ENCODE data around the gene CPNE1. TPM values are rescaled to one million over a fixed set of nuclear protein-coding genes. Genes with fewer than 3 reads are reported as not detected.
"Not testable (repeated sequence)": the region's sequence is repeated elsewhere in the genome, so short reads cannot be mapped to it uniquely, and the experiment has no call there.

Gene CPNE1
- 73.1 and 119 TPM in 2 replicates for total RNA-seq

DNA sequence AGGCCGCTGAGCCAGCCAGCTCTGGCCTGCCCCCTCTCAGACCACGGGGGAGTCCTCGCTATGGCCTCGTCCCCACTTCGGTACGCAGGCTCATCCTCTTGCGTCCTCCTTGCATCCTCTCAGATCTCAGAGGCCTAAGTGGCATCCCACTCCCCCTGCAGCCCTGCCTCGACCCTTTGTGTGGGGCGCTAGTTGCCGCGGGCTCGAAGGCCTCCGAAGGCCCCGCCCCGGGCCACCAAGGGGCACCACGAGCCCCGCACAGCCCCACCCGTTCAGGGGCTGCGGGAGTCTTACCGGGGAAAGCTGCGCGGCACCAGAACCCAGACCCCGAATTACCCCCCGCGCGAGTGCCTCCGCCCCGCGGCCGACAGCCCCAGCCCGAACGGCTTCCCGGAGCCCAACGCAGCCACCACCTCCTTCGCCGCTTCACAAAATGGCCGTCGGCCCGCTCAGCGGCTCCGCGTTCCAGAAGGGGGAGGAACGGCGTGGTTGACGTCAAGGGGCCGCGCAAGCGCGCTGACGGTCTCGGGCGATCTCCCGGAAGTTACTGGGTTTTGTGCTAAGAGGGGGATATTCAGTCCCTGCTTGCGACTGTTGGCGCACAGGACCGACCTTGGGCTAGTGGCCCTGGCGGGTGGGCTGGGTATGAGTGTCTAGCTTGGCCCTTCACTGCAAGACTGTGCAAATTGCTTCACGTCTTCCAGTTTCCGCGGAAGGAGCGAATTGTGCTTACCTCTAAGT lies at the start of gene CPNE1, which contains the start of gene RBM12:
CPNE1 (minus strand) TSS at position 435 of the 741 bp plus-strand sequence. CDS start 31,977 bp downstream, outside the sequence.
RBM12 (minus strand) TSS at position 435 of the 741 bp plus-strand sequence. CDS start 9,578 bp downstream, outside the sequence.
- peak; percentile 84 for DNase-seq (ENCODE audit: low read depth)

DNA sequence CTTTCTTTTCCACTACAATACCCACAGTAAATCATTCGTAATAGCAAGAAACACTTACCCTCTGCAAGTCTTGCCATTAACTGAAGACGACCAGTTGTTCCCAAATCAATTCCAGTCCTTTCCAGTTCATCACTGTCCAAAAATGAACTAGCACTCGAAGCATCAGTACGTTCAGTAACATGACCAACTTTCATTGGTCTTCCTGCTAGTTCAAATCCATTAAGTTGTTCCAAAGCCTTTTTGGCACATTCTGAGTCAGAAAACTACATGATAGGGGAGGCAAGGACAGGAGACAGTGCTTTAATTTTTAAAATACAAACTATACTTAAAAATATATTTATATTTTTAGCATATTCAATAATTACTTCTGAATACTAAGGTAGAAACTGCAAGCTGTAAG lies 49.4 kb upstream of the CPNE1 start:
- no peak for DNase-seq (ENCODE audit: low read depth)

DNA sequence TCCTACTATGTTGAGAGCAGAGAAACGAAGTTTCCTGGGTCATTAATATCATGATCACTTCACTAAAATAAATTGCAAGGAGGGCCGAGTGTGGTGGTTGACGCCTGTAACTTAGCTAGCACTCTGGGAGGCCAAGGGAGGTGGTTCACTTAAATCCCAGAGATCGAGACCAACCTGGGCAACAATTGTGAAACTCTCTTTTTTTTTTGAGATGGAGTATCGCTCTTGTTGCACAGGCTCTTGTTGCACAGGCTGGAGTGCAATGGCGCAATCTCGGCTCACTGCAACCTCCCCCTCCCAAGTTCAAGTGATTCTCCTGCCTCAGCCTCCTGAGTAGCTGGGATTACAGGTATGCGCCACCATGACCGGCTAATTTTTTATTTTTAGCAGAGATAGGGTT lies 48.4 kb upstream of the CPNE1 start:
- DNase-seq (ENCODE audit: low read depth) = not testable (repeated sequence)

DNA sequence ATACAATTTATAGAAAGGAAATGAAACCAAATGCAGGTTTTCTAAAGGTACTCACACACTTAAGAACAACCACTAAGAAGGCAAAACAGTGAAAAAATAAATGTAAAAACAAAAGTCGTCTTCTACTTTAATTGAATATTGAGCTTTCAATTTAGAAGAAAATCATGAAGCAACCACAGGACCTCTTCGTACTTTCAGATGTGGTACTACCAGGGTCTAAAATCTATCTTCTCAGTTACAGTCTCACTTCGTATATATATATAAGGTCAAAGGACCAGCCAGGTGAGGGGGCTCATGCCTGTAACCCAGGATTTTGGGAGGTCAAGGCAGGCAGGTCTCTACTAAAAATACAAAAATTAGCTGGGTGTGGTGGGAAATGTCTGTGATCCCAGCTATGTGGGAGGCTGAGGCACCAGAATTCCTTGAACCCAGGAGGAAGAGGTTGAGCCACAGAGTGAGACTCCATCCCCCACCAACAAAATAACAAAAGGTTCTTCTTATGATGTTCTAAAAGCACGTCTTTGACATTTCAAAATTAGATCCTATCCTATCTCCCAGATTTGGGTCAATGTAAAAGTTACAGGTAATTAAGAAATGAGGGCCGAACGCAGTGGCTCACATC lies 47.0 kb upstream of the CPNE1 start:
- no peak for DNase-seq (ENCODE audit: low read depth)

DNA sequence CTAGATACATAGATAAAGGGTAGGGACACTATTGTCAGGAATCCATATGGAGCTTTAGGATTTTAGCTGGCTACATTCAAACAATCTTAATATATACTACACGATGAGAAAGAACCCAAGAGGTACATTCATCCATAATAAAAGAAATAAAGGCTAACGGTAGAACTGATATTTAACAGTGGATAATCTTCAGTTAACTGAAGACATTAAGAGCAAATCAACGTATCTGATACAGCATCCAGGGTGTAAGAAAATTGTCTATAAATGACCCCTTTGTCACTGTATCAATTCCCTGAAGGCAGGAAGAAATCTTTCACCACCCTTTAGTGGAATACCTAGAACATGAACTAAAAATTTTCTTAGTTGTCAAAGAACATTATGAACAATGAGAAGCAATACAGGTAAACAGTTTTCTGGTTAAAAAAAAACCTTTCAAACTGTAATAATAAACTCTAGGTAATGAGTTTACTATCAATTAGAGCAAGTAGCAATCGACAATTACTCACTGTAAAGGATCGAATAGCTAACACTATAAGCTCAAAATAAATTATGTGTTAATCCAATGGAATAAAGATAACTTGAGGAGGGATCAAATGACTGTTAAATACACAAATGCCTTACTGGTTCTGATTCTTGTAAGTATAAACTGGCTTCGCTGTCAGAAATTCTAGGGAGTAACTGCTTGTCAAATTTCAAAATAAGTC lies 46.3 kb upstream of the CPNE1 start:
- no peak for DNase-seq (ENCODE audit: low read depth)

DNA sequence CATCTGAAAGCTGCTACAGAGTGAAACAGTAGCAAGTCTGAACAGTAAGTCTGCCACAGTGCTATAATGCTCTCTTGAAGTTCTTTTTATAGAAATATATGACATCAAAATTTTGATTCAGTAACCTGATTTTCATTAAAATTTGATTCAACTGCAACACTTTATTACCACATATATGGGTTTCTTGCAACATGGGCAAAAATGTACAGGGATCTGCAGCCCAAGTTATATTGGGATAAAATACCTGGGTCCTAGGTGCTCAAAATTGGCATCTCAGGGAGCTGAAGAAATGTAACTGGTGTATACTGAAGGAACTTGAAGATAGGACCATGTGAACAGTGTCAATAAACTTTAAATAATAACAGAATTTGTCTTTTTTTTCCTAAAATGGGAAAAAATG lies 45.3 kb upstream of the CPNE1 start:
- no peak for DNase-seq (ENCODE audit: low read depth)

DNA sequence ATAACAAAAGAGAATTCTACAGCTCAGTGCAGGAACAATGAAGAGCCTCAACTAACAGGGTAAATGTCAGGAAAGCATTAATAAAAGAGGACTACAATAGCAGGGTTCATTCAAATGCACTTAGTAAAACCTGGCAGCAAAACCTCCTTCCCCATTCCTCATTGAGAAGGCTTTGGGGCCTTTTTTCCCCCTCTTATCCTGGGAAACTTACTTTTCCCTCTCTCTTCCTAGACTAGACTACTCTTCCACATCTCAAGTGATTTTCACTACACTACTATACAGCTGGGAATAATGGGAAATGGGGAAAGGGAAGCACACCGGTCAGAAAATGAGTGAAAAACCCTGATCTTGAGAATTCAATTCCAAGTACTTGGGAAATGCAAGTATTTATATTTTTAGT lies 44.6 kb upstream of the CPNE1 start:
- DNase-seq (ENCODE audit: low read depth) = no peak

DNA sequence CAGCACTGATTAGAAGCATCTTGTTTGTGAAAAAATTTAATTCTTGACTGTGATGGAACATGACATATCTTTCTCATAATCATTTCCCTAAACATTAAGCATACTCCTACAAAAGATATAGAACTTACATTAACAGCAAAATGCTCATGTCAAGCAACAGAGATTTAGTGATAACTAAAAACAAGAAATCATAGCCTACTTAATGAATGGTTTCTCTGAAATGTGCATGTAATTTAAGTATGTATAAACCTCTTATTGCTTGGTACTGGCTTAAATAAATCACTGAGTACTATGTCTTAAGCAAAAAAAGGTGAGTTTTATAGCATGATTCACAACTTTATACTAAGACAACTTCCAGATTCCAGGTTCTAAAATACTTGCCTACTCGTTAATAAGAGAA lies 43.8 kb upstream of the CPNE1 start:
- DNase-seq (ENCODE audit: low read depth) = no peak

DNA sequence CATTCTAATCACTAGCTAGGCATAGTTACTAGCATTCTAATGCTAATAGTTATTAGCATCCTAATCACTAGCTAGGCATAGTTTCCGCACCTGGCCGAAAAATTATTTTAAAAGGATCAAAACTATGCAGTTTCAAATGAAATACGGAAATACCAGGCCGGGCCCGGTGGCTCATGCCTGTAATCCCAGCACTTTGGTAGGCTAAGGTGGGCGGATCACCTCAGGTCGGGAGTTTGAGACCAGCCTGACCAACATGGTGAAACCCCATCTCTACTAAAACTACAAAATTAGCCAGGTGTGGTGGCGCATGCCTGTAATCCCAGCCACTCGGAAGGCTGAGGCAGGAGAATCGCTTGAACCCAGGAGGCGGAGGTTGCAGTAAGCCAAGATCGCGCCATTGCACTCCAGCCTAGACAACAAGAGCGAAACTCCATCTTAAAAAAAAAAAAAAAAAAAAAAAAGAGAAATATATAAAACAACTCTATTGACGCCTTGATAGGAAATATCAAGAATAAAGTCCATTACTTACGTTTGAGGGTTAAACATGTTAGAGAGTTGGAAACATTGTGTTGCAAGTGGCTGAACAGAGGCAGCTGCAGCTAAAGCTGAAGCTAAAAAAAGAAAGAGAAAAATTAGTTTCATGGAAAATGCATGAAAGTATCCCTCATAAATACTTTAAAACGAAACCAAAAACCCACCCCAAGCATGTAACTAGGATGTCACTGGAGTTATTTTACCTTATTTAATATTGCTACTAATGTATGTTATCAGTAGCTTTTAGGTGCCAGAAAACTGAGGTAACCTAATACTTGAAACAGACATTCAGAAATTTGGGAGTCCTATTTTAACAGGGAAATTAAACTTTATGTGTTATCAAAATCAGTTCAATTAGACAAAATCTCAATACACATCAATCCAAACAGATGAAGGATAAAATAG lies 42.2 kb upstream of the CPNE1 start:
- not testable (repeated sequence) for DNase-seq (ENCODE audit: low read depth)

DNA sequence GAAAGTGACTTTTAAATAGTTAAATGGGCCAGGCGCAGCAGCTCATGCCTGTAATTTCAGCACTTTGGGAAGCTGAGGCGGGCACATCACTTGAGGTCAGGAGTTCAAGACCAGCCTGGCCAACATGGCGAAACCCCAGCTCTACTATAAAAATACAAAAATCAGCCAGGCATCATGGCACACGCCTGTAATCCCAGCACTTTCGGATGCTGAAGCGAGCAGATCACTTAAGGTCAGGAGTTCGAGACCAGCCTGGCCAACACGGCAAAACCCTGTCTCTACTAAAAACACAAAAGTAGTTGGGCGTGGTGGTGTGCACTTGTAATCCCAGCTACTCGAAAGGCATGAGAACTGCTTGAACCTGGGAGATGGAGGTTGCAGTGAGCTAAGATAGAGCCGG lies 41.2 kb upstream of the CPNE1 start:
- DNase-seq (ENCODE audit: low read depth) = not testable (repeated sequence)

DNA sequence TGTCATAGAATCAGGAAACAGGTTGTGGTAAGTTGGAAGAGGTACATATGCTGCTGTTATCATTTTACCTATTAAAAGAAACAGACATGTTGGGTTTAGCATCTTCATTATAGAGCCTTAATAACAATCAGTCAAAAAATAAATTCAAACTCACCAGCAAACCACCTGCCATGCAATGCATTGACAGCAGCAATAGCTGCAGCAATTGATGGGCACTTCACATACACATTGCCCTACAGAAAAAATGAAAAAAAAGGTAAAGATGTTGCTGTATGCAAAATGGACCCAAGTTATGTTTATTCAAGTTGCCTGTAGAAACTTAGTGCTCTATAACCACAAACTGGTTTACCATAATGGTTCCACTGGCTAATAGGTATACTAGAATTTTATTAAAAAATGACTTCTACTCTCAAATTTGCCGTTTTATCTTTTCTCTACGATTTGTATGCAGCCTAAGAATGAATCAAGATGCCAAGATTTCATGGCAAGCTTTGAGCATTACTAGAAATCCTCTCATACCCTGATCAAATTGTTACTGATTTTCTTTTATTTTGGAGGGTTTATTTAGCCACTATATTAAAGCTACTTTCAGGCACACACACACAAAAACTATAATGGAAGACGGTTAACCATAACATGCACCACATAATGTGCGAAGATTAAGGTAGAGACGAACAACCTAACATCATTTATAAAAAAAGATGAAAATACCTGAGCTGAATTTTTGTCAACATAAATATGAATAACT lies 40.0 kb upstream of the CPNE1 start:
- no peak for DNase-seq (ENCODE audit: low read depth)

DNA sequence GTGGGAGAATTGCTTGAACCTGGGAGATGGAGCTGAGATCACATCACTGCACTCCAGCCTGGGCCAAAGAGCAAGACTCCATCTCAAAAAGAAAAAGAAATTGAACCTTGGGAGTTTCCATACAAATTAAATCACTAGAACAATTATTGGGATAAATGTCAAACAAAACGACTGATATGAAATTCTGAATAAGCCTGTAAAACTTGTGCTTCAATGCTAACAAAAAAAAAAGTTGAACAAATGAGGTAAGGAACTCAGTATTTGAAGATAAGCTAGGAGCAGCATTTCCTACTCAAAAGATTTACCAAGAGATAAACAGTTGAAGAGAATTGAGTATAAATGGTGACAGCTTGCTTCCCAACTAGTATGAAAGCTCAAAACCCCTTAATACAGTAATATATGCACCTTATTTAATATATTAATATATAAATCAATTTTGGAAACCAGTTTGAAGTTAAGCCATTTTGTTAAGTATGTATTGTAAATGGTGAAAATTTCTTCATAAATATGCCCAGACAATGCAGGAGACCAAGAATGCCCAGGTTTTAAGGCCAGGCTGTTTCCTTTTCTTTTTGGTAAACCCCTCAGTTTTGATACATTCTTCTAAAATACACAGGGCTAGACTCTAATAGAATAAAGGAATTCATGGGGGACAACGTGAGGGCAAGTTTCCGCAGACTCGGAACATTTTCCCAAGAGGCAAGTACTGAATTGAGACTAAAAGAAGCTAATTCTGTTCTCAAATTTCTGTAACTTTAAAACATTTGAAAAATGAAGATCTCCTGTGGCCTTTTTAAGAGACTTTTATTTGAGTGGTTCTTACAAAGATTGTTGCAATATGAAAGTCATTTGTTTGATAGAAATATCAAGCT lies 38.4 kb upstream of the CPNE1 start:
- no peak for DNase-seq (ENCODE audit: low read depth)

DNA sequence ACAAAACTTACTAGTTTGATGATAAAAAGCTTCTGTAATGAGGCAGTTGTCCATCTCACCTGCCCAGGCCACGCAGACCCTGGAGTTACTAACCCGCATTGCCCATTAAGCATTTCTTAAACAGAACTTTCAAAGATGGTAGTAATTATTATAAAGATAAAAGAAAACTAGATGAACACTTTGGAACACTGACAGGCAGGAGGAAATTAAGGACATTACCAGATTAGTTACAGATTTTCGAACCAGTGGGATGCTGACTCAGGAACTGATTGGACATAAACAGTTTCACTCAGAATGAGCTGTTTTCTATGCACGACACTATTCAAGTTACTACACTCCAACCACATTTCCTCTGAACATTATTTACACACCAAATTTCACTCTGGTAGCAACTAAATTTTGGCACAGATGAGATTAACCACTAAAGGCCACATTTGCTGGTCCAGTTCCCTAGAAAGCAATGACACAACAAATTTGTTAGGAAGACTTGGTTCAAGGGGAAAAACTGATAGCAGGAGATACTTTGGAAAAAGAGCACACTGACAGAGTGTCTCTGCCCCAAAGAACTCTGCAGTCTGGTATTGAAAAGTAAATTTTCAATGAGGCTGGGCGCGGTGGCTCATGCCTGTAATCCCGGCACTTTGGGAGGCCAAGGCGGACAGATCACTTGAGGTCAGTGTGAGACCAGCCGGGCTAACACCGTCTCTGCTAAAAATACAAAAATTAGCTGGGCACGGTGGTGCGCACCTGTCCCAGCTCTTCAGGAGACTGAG lies 37.5 kb upstream of the CPNE1 start:
- DNase-seq (ENCODE audit: low read depth) = no peak

DNA sequence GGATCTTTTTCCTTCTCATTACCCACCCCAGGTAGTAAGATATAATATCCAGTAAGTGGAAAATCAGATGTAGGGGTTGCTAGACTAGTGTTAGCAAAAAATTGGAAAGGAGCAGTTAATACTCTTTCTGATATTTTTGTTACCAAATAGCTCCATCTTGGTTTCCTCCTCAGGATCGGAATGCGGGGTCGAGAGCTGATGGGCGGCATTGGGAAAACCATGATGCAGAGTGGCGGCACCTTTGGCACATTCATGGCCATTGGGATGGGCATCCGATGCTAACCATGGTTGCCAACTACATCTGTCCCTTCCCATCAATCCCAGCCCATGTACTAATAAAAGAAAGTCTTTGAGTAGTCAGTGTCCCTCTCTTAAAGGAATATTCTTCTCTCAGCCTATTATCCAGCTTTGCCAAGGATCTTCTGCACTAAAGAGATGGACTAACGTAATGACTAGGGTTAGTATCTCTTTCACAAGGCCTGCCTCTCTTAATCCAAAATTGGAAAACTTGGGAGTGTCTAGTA lies 36.0 kb upstream of the CPNE1 start:
- no peak for DNase-seq (ENCODE audit: low read depth)

DNA sequence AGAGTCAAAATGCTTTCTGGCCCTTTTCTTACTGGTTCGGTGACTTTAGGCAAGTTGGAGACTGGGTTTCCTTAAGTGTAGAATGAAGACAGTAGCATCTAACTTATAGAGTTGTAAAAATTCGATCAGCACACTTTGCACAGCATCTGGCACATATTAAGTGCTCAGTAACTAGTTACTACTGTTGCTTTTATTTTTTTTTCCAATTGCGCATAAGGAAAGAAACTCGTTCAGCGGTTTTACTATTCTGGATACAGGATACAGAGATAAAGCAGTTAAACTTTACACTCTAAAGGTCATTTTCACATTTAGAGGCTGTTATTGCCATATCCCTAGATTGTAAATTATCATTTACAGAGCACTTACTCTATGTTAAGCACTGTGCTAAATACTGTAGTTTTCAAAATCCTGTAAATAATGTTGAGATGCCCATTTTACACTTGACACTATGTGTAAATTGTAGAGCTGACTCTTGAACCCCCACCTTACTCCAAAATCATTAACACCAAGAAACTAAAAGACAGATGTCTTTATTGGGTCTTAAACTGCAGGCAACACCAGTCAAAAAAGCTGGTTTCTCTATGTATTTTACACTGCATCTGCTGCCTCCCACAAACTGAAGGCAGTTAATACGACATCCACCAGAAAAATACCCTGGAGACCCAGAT lies 35.4 kb upstream of the CPNE1 start:
- DNase-seq (ENCODE audit: low read depth) = no peak

DNA sequence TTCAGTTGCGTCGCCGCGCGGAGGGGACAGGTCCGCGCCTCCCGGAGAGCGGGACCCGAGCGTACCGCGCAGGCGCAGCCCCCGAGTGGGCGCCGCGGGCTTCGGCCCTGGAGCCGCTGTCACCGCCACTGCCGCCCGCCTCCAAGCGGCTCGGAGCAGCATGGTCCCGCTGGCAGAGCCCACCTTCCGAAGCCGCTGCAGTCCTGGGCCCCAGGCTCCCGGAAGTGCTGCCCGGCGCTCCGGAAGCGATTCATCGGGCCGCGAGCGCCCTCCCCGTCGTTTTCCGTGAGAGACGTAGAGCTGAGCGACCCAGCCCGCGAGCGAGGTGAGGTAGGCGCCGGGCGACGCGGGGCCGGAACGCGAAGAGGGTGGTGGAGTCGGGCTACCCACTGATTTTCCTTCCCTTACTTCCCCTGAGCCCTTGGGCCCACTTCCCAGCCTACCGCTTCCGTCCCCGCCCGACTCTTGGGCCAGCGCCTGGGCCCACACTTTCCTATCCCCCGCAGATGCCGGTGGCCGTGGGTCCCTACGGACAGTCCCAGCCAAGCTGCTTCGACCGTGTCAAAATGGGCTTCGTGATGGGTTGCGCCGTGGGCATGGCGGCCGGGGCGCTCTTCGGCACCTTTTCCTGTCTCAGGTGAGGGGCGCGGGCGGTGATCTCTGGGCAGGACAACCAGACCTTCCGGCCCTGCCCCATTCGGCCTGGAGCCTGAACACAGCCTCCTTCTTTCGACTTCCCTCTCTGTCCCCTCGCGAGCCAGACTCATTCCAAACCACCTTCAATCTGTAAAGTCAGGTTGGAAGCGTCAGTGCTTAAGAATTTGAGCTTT lies 34.6 kb upstream of the CPNE1 start, which contains the start of the genes NFS1 and ROMO1:
NFS1 (minus strand) TSS at position 226 of the 830 bp plus-strand sequence; CDS start at position 162, 64 bp downstream.
ROMO1 (plus strand) TSS at position 279 of the 830 bp plus-strand sequence; CDS start at position 507, 228 bp downstream.
- peak; percentile 46 for DNase-seq (ENCODE audit: low read depth)

All from renal cortical epithelial cell (primary cell).